Measurements from ENCODE around the gene KIF20B. TPM values are rescaled to one million over a fixed set of nuclear protein-coding genes. Genes with fewer than 3 reads are reported as not detected.
"Not testable (repeated sequence)": the region's sequence is repeated elsewhere in the genome, so short reads cannot be mapped to it uniquely, and the experiment has no call there.

KIF20B gene
- polyA plus RNA-seq, 1 donor (not counting 4 experiments of a cell fraction or from before 2014, with no cell fraction given): 9.2 TPM

DNA sequence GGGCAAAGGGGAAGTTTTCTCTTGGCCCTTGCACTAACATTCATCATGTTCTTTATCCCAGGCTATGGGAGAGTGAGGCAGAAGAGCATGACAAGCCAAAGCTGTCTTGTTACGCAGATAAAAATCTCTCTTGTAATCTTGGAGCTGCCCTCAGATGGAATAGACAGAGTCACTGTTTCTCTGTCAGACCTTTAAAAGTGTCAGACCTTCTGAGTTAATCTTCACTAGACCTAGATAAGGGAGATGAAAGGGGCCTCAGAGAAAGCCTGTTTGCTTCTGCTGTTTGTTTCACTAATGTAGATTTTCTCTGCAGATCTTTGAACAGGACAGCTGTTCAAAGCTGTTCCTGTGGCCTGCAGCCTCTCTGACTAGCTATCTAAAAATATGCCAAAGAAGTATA lies 112.9 kb downstream of the KIF20B start:
- dilution Hi-C loops (cut with MboI; ENCODE audit: extremely low pct_ligation_motif_present, low sequenced_read_pairs): no loop called here
- no peak overlapping the region for H2AFZ ChIP-seq (ENCODE audit: control insufficient read depth, low read length)
- peak; percentile 51 for FAIRE-seq

DNA sequence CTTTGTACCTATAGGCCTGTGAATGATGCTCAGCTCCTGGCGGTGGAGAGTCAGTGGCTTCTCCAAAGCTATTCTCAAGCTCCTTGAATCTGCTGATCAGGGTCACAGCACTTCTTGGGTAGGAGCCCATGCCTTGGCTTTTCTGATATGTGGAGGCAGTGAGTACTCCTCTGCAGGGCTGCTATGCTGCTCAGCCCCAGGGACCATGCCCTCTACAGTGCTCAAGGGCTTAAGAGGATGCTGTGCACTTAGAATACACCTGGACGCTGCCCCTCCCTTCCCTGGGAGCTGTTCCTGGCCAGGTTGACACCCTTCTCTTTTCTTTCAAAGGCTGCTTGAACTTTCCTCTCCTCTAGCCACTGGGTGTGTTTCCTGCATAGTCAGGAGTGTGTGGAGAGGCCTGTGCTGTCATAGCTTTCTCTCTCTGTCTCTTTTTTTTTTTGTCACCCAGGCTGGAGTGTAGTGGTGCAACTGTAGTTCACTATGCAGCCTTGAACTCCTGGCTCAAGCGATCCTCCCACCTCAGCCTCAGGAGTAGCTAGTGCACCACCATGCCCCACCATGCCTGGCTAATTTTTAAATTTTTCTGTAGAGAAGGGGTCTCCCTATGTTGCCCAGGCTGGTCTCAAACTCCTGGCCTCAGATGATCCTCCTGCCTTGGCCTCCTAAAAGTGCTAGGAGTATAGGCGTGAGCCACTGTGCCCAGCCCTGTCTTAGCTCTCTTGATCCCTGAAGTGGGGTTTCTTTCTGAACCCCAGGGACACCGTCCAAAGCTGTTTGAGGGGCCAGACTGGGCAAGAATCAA lies 113.9 kb downstream of the KIF20B start:
- dilution Hi-C loops (cut with MboI; ENCODE audit: extremely low pct_ligation_motif_present, low sequenced_read_pairs): no loop called here
- Histone ChIP-seq H3K36me3 (ENCODE audit: control insufficient read depth in 2 of 2, extremely low read depth in 1 of 2, insufficient read depth in 2 of 2, low read length in 2 of 2) (no peaks in the 10 kb centered on the region), H3K27ac (ENCODE audit: control insufficient read depth, insufficient read depth, low read length) (no peak overlapping the region), H3K4me2 (ENCODE audit: control insufficient read depth, extremely low read depth, insufficient read depth, low read depth, low read length) (no peak overlapping the region), H3K4me1 (ENCODE audit: control insufficient read depth, extremely low read depth, insufficient read depth, low read length) (no peaks in the 10 kb centered on the region), H3K27me3 (ENCODE audit: control insufficient read depth, extremely low read depth, insufficient read depth, low read length) (no peaks in the 10 kb centered on the region), H2AFZ (ENCODE audit: control insufficient read depth, low read length) (no peak overlapping the region), H4K20me1 (ENCODE audit: control insufficient read depth, extremely low read depth, insufficient read depth, low read length) (no peaks in the 10 kb centered on the region), H3K9ac (ENCODE audit: control insufficient read depth, extremely low read depth, insufficient read depth, low read length) (no peak overlapping the region), H3K9me3 (ENCODE audit: control insufficient read depth, low read depth, low read length) (no peaks in the 10 kb centered on the region), H3K79me2 (ENCODE audit: control insufficient read depth, insufficient read depth, low read length) (no peaks in the 10 kb centered on the region), H3K9me1 (ENCODE audit: control insufficient read depth, extremely low read depth, insufficient read depth, low read length) (no peaks in the 10 kb centered on the region), H3K4me3 (ENCODE audit: control insufficient read depth in 2 of 3, extremely low read depth in 1 of 3, insufficient read depth in 2 of 3, low read depth in 1 of 3, low read length in 3 of 3) (no peak overlapping the region)
- TF ChIP-seq, protein P1, sequence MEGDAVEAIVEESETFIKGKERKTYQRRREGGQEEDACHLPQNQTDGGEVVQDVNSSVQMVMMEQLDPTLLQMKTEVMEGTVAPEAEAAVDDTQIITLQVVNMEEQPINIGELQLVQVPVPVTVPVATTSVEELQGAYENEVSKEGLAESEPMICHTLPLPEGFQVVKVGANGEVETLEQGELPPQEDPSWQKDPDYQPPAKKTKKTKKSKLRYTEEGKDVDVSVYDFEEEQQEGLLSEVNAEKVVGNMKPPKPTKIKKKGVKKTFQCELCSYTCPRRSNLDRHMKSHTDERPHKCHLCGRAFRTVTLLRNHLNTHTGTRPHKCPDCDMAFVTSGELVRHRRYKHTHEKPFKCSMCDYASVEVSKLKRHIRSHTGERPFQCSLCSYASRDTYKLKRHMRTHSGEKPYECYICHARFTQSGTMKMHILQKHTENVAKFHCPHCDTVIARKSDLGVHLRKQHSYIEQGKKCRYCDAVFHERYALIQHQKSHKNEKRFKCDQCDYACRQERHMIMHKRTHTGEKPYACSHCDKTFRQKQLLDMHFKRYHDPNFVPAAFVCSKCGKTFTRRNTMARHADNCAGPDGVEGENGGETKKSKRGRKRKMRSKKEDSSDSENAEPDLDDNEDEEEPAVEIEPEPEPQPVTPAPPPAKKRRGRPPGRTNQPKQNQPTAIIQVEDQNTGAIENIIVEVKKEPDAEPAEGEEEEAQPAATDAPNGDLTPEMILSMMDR (optimal IDR thresholded peaks at IDR 0.05 in 1 of 3, IDR thresholded peaks at IDR 0.05 in 1 of 3, conservative IDR thresholded peaks at IDR 0.05 in 1 of 3; ENCODE audit: extremely low read depth in 1 of 3, insufficient read depth in 2 of 3, low read length in 3 of 3): no peak
- no peak for TF ChIP-seq EZH2 (IDR thresholded peaks at IDR 0.05; ENCODE audit: low read length)
- FAIRE-seq (no peak), DNase-seq (ENCODE audit: low read depth, low spot score) (no peak)

More for the DNA sequence above, 112.9 kb downstream of the KIF20B start:
- H3K79me2 ChIP-seq (ENCODE audit: control insufficient read depth, insufficient read depth, low read length): no peaks in the 10 kb centered on the region
- no peak overlapping the region for H3K4me3 ChIP-seq (ENCODE audit: control insufficient read depth in 2 of 3, extremely low read depth in 1 of 3, insufficient read depth in 2 of 3, low read depth in 1 of 3, low read length in 3 of 3)
- no peak for DNase-seq (ENCODE audit: low read depth, low spot score)
- no peaks in the 10 kb centered on the region for H3K4me1 ChIP-seq (ENCODE audit: control insufficient read depth, extremely low read depth, insufficient read depth, low read length)
- H3K9me1 ChIP-seq (ENCODE audit: control insufficient read depth, extremely low read depth, insufficient read depth, low read length): no peaks in the 10 kb centered on the region
- H4K20me1 ChIP-seq (ENCODE audit: control insufficient read depth, extremely low read depth, insufficient read depth, low read length): no peaks in the 10 kb centered on the region
- no peak overlapping the region for H3K9ac ChIP-seq (ENCODE audit: control insufficient read depth, extremely low read depth, insufficient read depth, low read length)
- H3K36me3 ChIP-seq (ENCODE audit: control insufficient read depth in 2 of 2, extremely low read depth in 1 of 2, insufficient read depth in 2 of 2, low read length in 2 of 2): no peaks in the 10 kb centered on the region
- H3K4me2 ChIP-seq (ENCODE audit: control insufficient read depth, extremely low read depth, insufficient read depth, low read depth, low read length): no peak overlapping the region
- no peak overlapping the region for H3K27ac ChIP-seq (ENCODE audit: control insufficient read depth, insufficient read depth, low read length)
- H3K27me3 ChIP-seq (ENCODE audit: control insufficient read depth, extremely low read depth, insufficient read depth, low read length): no peaks in the 10 kb centered on the region
- H3K9me3 ChIP-seq (ENCODE audit: control insufficient read depth, low read depth, low read length): no peaks in the 10 kb centered on the region
- TF ChIP-seq, protein P1 (optimal IDR thresholded peaks at IDR 0.05 in 1 of 3, IDR thresholded peaks at IDR 0.05 in 1 of 3, conservative IDR thresholded peaks at IDR 0.05 in 1 of 3; ENCODE audit: extremely low read depth in 1 of 3, insufficient read depth in 2 of 3, low read length in 3 of 3): no peak
- TF ChIP-seq EZH2 (IDR thresholded peaks at IDR 0.05; ENCODE audit: low read length): no peak

DNA sequence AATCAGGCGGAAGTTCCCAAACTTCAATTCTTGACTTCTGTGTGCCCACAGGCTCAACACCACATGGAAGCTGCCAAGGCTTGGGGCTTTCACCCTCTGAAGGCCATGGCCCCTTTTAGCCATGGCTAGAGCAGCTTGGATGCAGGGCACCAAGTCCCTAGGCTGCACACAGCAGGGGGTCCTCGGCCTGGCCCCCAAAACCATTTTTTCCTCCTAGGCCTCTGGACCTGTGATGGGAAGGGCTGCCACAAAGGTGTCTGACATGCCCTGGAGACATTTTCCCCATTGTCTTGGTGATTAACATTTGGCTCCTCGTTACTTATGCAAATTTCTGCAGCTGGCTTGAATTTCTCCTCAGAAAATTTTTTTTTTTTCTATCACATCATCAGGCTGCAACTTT lies 117.6 kb downstream of the KIF20B start:
- H3K9me3 ChIP-seq (ENCODE audit: control insufficient read depth, low read depth, low read length); H3K9ac ChIP-seq (ENCODE audit: control insufficient read depth, extremely low read depth, insufficient read depth, low read length); H2AFZ ChIP-seq (ENCODE audit: control insufficient read depth, low read length); H3K4me1 ChIP-seq (ENCODE audit: control insufficient read depth, extremely low read depth, insufficient read depth, low read length); H3K79me2 ChIP-seq (ENCODE audit: control insufficient read depth, insufficient read depth, low read length); FAIRE-seq; H4K20me1 ChIP-seq (ENCODE audit: control insufficient read depth, extremely low read depth, insufficient read depth, low read length); H3K27me3 ChIP-seq (ENCODE audit: control insufficient read depth, extremely low read depth, insufficient read depth, low read length); H3K27ac ChIP-seq (ENCODE audit: control insufficient read depth, insufficient read depth, low read length); H3K9me1 ChIP-seq (ENCODE audit: control insufficient read depth, extremely low read depth, insufficient read depth, low read length); dilution Hi-C loops (cut with MboI; ENCODE audit: extremely low pct_ligation_motif_present, low sequenced_read_pairs); H3K4me2 ChIP-seq (ENCODE audit: control insufficient read depth, extremely low read depth, insufficient read depth, low read depth, low read length); DNase-seq (ENCODE audit: low read depth, low spot score); H3K36me3 ChIP-seq (ENCODE audit: control insufficient read depth in 2 of 2, extremely low read depth in 1 of 2, insufficient read depth in 2 of 2, low read length in 2 of 2); H3K4me3 ChIP-seq (ENCODE audit: control insufficient read depth in 2 of 3, extremely low read depth in 1 of 3, insufficient read depth in 2 of 3, low read depth in 1 of 3, low read length in 3 of 3): not testable (repeated sequence)

Data from keratinocyte (primary cell).